ENCODE data around the gene POLR3G.

DNA sequence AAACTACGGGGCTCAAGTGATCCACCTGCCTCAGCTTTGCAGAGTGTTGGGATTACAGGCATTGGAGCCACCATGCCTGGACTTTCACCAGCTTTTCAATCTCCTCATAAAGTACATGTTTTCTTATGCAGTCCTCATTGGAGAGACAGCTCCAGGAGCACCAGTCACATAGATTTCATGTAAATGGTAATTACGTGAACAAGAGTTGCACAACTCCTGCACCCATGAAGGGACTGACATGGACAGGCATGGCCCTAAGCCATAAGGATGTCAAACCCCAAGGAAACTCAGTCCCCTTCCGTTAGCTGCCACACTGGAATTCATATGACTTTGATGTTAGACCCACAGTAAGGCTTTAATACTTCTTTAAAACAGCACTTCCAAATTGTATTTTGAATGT is 76.3 kb downstream of the POLR3G start:
- TF ChIP-seq, protein P1, sequence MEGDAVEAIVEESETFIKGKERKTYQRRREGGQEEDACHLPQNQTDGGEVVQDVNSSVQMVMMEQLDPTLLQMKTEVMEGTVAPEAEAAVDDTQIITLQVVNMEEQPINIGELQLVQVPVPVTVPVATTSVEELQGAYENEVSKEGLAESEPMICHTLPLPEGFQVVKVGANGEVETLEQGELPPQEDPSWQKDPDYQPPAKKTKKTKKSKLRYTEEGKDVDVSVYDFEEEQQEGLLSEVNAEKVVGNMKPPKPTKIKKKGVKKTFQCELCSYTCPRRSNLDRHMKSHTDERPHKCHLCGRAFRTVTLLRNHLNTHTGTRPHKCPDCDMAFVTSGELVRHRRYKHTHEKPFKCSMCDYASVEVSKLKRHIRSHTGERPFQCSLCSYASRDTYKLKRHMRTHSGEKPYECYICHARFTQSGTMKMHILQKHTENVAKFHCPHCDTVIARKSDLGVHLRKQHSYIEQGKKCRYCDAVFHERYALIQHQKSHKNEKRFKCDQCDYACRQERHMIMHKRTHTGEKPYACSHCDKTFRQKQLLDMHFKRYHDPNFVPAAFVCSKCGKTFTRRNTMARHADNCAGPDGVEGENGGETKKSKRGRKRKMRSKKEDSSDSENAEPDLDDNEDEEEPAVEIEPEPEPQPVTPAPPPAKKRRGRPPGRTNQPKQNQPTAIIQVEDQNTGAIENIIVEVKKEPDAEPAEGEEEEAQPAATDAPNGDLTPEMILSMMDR (IDR thresholded peaks at IDR 0.05): no peak
- TF ChIP-seq POLR2A (IDR thresholded peaks at IDR 0.05): no peak

Measured in heart left ventricle (tissue), 13 donors.